HepG2 (cell line): ENCODE results near the gene DBN1. TPM values are rescaled to one million over a fixed set of nuclear protein-coding genes. Genes with fewer than 3 reads are reported as not detected.

Experiments
- ATAC-seq: fragments of 200-7000 bp; cut with Tn5 transposase; 3 replicates; pipeline ENCODE4 v1.9.1; 2020; ENCODE audit warnings: mild to moderate bottlenecking, moderate library complexity
- BruUV-seq: library from RNA; stranded (reverse); fragments of 400-500 nt; replicated peaks from 2 replicates; lab custom pipeline; 2021; lab: Mats Ljungman, UMichigan
- CTCF ChIA-PET: fragments of 300-600 bp; formaldehyde crosslinking; extraction: SDS; loops from one replicate; lab custom pipeline; 2021; ENCODE audit warnings: low total read pairs, inconsistent platforms, low intra/inter-chr PET ratio; lab: Yijun Ruan, JAX
- POLR2A ChIA-PET: fragments of 350-600 bp; sonication (Branson Sonifier 250); formaldehyde crosslinking; loops from one replicate; lab custom pipeline; 2020; ENCODE audit warnings: antibody characterized with exemption, inconsistent platforms; lab: Yijun Ruan, JAX
- DNase-seq: peaks from one replicate; pipeline ENCODE4 v3.0.0-alpha.2; 2015; ENCODE audit warnings: low spot score
- FAIRE-seq: peaks from 3 replicates; lab custom pipeline; 2011; peaks lifted over from hg19 to GRCh38; lab: Jason Lieb, UNC
- H2AFZ ChIP-seq: one replicate; pipeline ENCODE4 v1.6.1; 2011; ENCODE audit warnings: low read length, inconsistent platforms
- H3K27ac ChIP-seq: fragments of 300-600 bp; 3 replicates; pipeline ENCODE4 v1.8.0; 2011; ENCODE audit warnings: mixed run types, mild to moderate bottlenecking, mixed read lengths, low read length, inconsistent platforms; ENCODE audit not compliant: insufficient read depth; ENCODE audit errors: extremely low read length
- H3K27me3 ChIP-seq, 2 experiments: fragments of 200-600 bp in 1 of 2; 2 replicates in 1 of 2; 3 replicates in 1 of 2; pipeline versions ENCODE4 v1.6.0 to v1.8.0; 2011; ENCODE audit warnings: low read length in 2 of 2, mild to moderate bottlenecking in 2 of 2, moderate library complexity in 2 of 2, inconsistent platforms in 1 of 2; ENCODE audit not compliant: insufficient read depth in 2 of 2, control insufficient read depth in 1 of 2
- H3K36me3 ChIP-seq, 2 experiments: fragments of 200-600 bp in 1 of 2; replicated peaks in 1 of 2; 2 replicates in 1 of 2; 3 replicates in 1 of 2; pipeline versions ENCODE4 v1.5.1 to v1.8.0; 2011; ENCODE audit warnings: low read length in 2 of 2, inconsistent platforms in 1 of 2; ENCODE audit not compliant: insufficient read depth in 2 of 2, control insufficient read depth in 1 of 2
- H3K4me1 ChIP-seq: 2 replicates; pipeline ENCODE4 v1.5.1; 2012; ENCODE audit warnings: low read length, inconsistent platforms; ENCODE audit not compliant: insufficient read depth
- H3K4me2 ChIP-seq: 2 replicates; pipeline ENCODE4 v1.6.0; 2011; ENCODE audit warnings: low read depth, low read length, inconsistent platforms
- H3K4me3 ChIP-seq, 3 experiments: fragments of 200-600 bp in 1 of 3; sonication (generic), shearing (Covaris generic) in 1 of 3; replicated peaks in 1 of 3; 2 replicates each; pipeline ENCODE4 v1.5.1; 2011 to 2016; ENCODE audit warnings: low read length in 3 of 3, inconsistent platforms in 2 of 3, low read depth in 2 of 3, mild to moderate bottlenecking in 2 of 3, control low read depth in 1 of 3, mixed read lengths in 1 of 3; ENCODE audit not compliant: insufficient read depth in 1 of 3
- H3K79me2 ChIP-seq: one replicate; pipeline ENCODE4 v1.6.1; 2011; ENCODE audit warnings: low read length, inconsistent platforms; ENCODE audit not compliant: insufficient read depth
- H3K9ac ChIP-seq: 2 replicates; pipeline ENCODE4 v1.6.0; 2011; ENCODE audit warnings: mild to moderate bottlenecking, low read depth, low read length, inconsistent platforms; ENCODE audit not compliant: insufficient read depth
- H3K9me3 ChIP-seq: 2 replicates; pipeline ENCODE4 v1.5.1; 2012; ENCODE audit warnings: mild to moderate bottlenecking, low read length
- H4K20me1 ChIP-seq: 2 replicates; pipeline ENCODE4 v1.6.0; 2011; ENCODE audit warnings: inconsistent platforms, mild to moderate bottlenecking, low read length, moderate library complexity; ENCODE audit not compliant: insufficient read depth
- HNRNPLL ChIP-seq: fragments of 200-400 bp; formaldehyde crosslinking; IDR thresholded peaks from 2 replicates; pipeline ENCODE4 v1.6.1; 2017; ENCODE audit warnings: mild to moderate bottlenecking, low read depth, low read length; ENCODE audit not compliant: poor library complexity, severe bottlenecking
- NR3C1 ChIP-seq: sonication (generic); formaldehyde crosslinking; IDR thresholded peaks from 2 replicates; pipeline ENCODE4 v1.4.0; 2020; ENCODE audit warnings: missing genetic modification reagents
- RFX1 ChIP-seq: fragments of 450-650 bp; IDR thresholded peaks from 2 replicates; pipeline ENCODE4 v1.6.1; 2017
- SMAD3 ChIP-seq: sonication (generic); formaldehyde crosslinking; IDR thresholded peaks from 2 replicates; pipeline ENCODE4 v1.4.0; 2020; ENCODE audit warnings: missing genetic modification reagents
- ZNF772 ChIP-seq: sonication (generic); formaldehyde crosslinking; IDR thresholded peaks from 2 replicates; pipeline ENCODE4 v1.5.0; 2020; ENCODE audit warnings: mild to moderate bottlenecking, missing genetic modification reagents
- WGBS: methylation state at CpG from one replicate; pipeline ENCODE4 v1.1.6; 2017; ENCODE audit warnings: low lambda C conversion rate; 5-methylcytosine and 5-hydroxymethylcytosine counted together
- in situ Hi-C: cut with HindIII; loops from 2 replicates; pipeline ENCODE4 v1.10.0; 2017; ENCODE audit warnings: low pct_unique_long_range_greater_than_20kb; ENCODE audit not compliant: extremely low pct_ligation_motif_present
- intact Hi-C: fragments of 100-400 bp; cut with micrococcal nuclease; formaldehyde crosslinking; loops from one replicate; pipeline ENCODE4 v1.10.0; 2022; ENCODE audit not compliant: unreplicated experiment
- polyA plus RNA-seq, 8 experiments: library from polyadenylated mRNA; depleted of rRNA in 3 of 8; stranded (reverse) in 7 of 8; unstranded in 1 of 8; fragments of >200 nt; fragmentation: Illumina TruSeq in 4 of 8; extraction: Trizol in 4 of 8; gene quantifications; 2 replicates each; pipeline versions ENCODE4 v1.2.1 to v1.2.3, GENCODE V29; 2011 to 2016; ENCODE audit warnings: low read depth in 4 of 8, missing spikeins in 1 of 8, mixed read lengths in 1 of 8; ENCODE audit not compliant: insufficient read depth in 1 of 8
- total RNA-seq, 5 experiments: library from RNA; depleted of rRNA; stranded (reverse); fragments of >200 nt; fragmentation: Illumina TruSeq; extraction: Trizol; gene quantifications; 2 replicates each; pipeline ENCODE4 v1.2.3, GENCODE V29; 2016; ENCODE audit warnings: low read depth in 1 of 5
- TF ChIP-seq, protein P1 (sequence below): sonication (generic); formaldehyde crosslinking; IDR thresholded peaks from 2 replicates; pipeline ENCODE4 v1.5.0; 2020; ENCODE audit warnings: missing genetic modification reagents, mild to moderate bottlenecking, borderline replicate concordance

Gene DBN1
- total and polyA plus RNA-seq, 2 of the 13 experiments (the other 11 are each of a cell fraction or from before 2014, with no cell fraction given): 27.0 to 37.3 TPM

DNA sequence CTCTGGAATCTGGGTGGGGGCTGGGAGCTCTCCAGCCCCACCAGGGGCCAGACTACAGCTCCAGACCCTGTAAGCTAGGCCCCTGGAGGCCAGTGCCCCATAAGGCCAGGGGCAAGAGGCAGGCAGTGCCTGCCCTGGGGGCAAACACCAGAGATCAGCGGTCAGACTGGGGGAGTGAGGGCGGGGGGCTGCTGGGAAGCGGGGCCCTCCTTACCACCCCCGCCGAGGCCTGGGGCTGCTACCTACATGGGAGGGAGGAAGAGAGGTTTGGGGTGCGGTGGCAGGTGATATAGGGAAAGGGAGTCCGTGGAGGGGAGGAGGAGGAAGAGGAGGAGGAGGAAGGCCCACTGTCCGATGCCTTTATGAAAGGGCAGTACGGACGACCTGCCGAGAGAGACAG is 14.1 kb downstream of the DBN1 start (continued):
- no peak for TF ChIP-seq NR3C1 (CRISPR knock-in tag)
- TF ChIP-seq, protein P1, sequence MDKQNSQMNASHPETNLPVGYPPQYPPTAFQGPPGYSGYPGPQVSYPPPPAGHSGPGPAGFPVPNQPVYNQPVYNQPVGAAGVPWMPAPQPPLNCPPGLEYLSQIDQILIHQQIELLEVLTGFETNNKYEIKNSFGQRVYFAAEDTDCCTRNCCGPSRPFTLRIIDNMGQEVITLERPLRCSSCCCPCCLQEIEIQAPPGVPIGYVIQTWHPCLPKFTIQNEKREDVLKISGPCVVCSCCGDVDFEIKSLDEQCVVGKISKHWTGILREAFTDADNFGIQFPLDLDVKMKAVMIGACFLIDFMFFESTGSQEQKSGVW (CRISPR knock-in tag): no peak
- no peak for TF ChIP-seq ZNF772 (CRISPR knock-in tag)
- no peak for TF ChIP-seq HNRNPLL

DNA sequence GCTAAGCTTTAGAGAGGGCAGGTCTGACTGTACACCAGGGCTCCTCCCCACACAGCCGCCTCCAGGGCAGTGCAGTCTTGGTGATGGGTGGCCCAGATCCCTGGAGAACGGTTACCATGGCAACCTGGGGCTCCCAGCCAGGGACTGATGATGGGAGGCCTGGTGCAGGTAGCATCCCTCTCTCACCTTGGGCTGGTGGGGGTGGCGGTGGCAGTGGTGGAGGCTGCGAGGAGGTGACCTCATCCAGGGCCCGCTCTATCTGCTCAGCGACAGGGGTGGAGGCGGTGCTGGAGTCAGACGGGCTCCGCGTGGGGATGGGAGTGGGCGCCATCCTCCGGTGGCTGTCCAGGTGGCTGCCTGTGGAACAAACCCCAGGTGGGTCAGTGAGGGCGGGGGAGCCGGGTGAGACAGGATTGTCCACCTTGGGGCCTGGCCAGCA is 14.5 kb downstream of the DBN1 start:
- Histone ChIP-seq H2AFZ (no peak overlapping the region), H3K79me2 (peaks cover 1% of the 10 kb centered on the region), H3K27ac (no peak overlapping the region), H3K36me3 (peaks cover 0 to 4% of the 10 kb centered on the region in 2 experiments; a peak in 1 of 5 replicates), H4K20me1 (peaks cover 12% of the 10 kb centered on the region; the same call in 1 of the 2 replicates), H3K4me3 (no peak overlapping the region), H3K4me2 (no peak overlapping the region), H3K9ac (no peak overlapping the region), H3K9me3 (no peaks in the 10 kb centered on the region), H3K4me1 (peaks cover 13% of the 10 kb centered on the region), H3K27me3 (no peaks in the 10 kb centered on the region; a peak in 1 of 5 replicates)
- CTCF ChIA-PET: no interaction called here
- POLR2A ChIA-PET: no interaction called here
- in situ Hi-C loops: loop anchor here (5.0 to 25.0 kb wide), 2 partner anchors 72 to 347 kb away; no protein-coding TSS in a partner anchor
- peak; percentile 50 for TF ChIP-seq RFX1
- no peak for TF ChIP-seq SMAD3 (CRISPR knock-in tag)
- no peak for ATAC-seq
- FAIRE-seq: no peak
- WGBS: 94% methylated on average over 6 of the region's 14 CpGs
- no peak for DNase-seq
- intact Hi-C loops: no loop called here
- no TSS peak for BruUV-seq
